Liver (tissue), 9 donors: ENCODE measurements around the gene CUX1. TPM values are rescaled to one million over a fixed set of nuclear protein-coding genes. Genes with fewer than 3 reads are reported as not detected.
"Not testable (repeated sequence)": the region's sequence is repeated elsewhere in the genome, so short reads cannot be mapped to it uniquely, and the experiment has no call there.

Experiments
- DNase-seq: peaks from one replicate; pipeline ENCODE4 v3.0.0-alpha.2; 2017; ENCODE audit warnings: low spot score
- H3K27ac ChIP-seq, 2 donors: one replicate each; pipeline ENCODE4 v1.7.0; 2013; ENCODE audit warnings: inconsistent platforms in 2 of 2, low read length in 2 of 2, control low read depth in 1 of 2, low read depth in 1 of 2, mild to moderate bottlenecking in 1 of 2
- H3K27me3 ChIP-seq, 4 donors: one replicate each; pipeline versions ENCODE4 v1.6.1 to v1.7.0; 2013; ENCODE audit warnings: low read length in 3 of 4, inconsistent platforms in 1 of 4, mild to moderate bottlenecking in 1 of 4, moderate library complexity in 1 of 4; ENCODE audit not compliant: control insufficient read depth in 4 of 4, insufficient read depth in 4 of 4
- H3K36me3 ChIP-seq, 4 donors: one replicate each; pipeline versions ENCODE4 v1.6.1 to v1.7.0; 2013; ENCODE audit warnings: low read length in 3 of 4, mild to moderate bottlenecking in 3 of 4, low read depth in 1 of 4, moderate library complexity in 1 of 4; ENCODE audit not compliant: control insufficient read depth in 4 of 4, insufficient read depth in 3 of 4
- H3K4me1 ChIP-seq, 4 donors: one replicate each; pipeline versions ENCODE4 v1.6.1 to v1.7.0; 2013; ENCODE audit warnings: low read length in 3 of 4, mild to moderate bottlenecking in 3 of 4, moderate library complexity in 1 of 4; ENCODE audit not compliant: control insufficient read depth in 4 of 4, insufficient read depth in 4 of 4
- H3K4me3 ChIP-seq, 3 donors: one replicate each; pipeline versions ENCODE4 v1.6.1 to v1.7.0; 2013; ENCODE audit warnings: low read length in 3 of 3, control low read depth in 1 of 3, low read depth in 1 of 3, mild to moderate bottlenecking in 1 of 3
- H3K9ac ChIP-seq, 2 donors: one replicate each; pipeline ENCODE4 v1.7.0; 2013; ENCODE audit warnings: low read length in 2 of 2, mild to moderate bottlenecking in 2 of 2, moderate library complexity in 2 of 2, control low read depth in 1 of 2, low read depth in 1 of 2
- H3K9me3 ChIP-seq, 4 donors: one replicate each; pipeline versions ENCODE4 v1.6.1 to v1.7.0; 2013; ENCODE audit warnings: low read length in 3 of 4; ENCODE audit not compliant: control insufficient read depth in 4 of 4
- ATF3 ChIP-seq: IDR thresholded peaks from 2 replicates; pipeline ENCODE4 v1.6.1; 2016; ENCODE audit warnings: antibody characterized with exemption
- EGR1 ChIP-seq, 2 donors: IDR thresholded peaks; 2 replicates each; pipeline ENCODE4 v1.6.1; 2016 to 2018; ENCODE audit warnings: antibody characterized with exemption in 2 of 2, low read depth in 2 of 2
- FOXA2 ChIP-seq: IDR thresholded peaks from 2 replicates; pipeline ENCODE4 v1.6.1; 2016; ENCODE audit warnings: antibody characterized with exemption
- GABPA ChIP-seq, 2 donors: IDR thresholded peaks in 1 of 2; conservative IDR thresholded peaks in 1 of 2; 2 replicates each; pipeline ENCODE4 v1.6.1; 2016; ENCODE audit warnings: antibody characterized with exemption in 2 of 2, mild to moderate bottlenecking in 1 of 2, moderate library complexity in 1 of 2
- HNF4G ChIP-seq: IDR thresholded peaks from 2 replicates; pipeline ENCODE4 v1.6.1; 2016; ENCODE audit warnings: antibody characterized with exemption
- NR2F2 ChIP-seq: IDR thresholded peaks from 2 replicates; pipeline ENCODE4 v1.6.1; 2016; ENCODE audit warnings: antibody characterized with exemption
- RAD21 ChIP-seq, 2 donors: IDR thresholded peaks; 2 replicates each; pipeline ENCODE4 v1.6.1; 2016; ENCODE audit warnings: antibody characterized with exemption in 2 of 2, mild to moderate bottlenecking in 2 of 2
- REST ChIP-seq: IDR thresholded peaks from 2 replicates; pipeline ENCODE4 v1.6.1; 2016; ENCODE audit warnings: antibody characterized with exemption, mild to moderate bottlenecking
- RXRA ChIP-seq, 2 donors: IDR thresholded peaks; 2 replicates each; pipeline ENCODE4 v1.6.1; 2017 to 2018; ENCODE audit warnings: antibody characterized with exemption in 2 of 2, mild to moderate bottlenecking in 1 of 2
- SP1 ChIP-seq: IDR thresholded peaks from 2 replicates; pipeline ENCODE4 v1.6.1; 2018; ENCODE audit warnings: antibody characterized with exemption, mild to moderate bottlenecking
- YY1 ChIP-seq: IDR thresholded peaks from 2 replicates; pipeline ENCODE4 v1.6.1; 2016; ENCODE audit warnings: antibody characterized with exemption, mild to moderate bottlenecking
- ZBTB33 ChIP-seq: IDR thresholded peaks from 2 replicates; pipeline ENCODE4 v1.6.1; 2016; ENCODE audit warnings: antibody characterized with exemption
- WGBS: extraction: QIAGEN DNeasy Blood & Tissue Kit; methylation state at CpG from one replicate; pipeline ENCODE4 v1.1.7; 2013; 5-methylcytosine and 5-hydroxymethylcytosine counted together
- polyA plus RNA-seq, 2 donors: library from polyadenylated mRNA; stranded (reverse) in 1 of 2; unstranded in 1 of 2; fragments of 200-250 nt in 1 of 2; fragments of >200 nt in 1 of 2; fragmentation: Nextera tagmentation in 1 of 2; extraction: Ambion mirVana in 1 of 2; gene quantifications; one replicate each; pipeline versions ENCODE4 v1.2.1 to v1.2.3, GENCODE V29; 2013 to 2015
- total RNA-seq, 2 donors: library from RNA; depleted of rRNA; stranded (reverse); fragments of >200 nt; gene quantifications; one replicate each; pipeline ENCODE4 v1.2.3, GENCODE V29; 2014
- donor health status: healthy.
- donor health status: healthy.
- donor health status: healthy.
- donor health status: healthy.
- donor health status: healthy.

Gene CUX1
- total and polyA plus RNA-seq, 4 donors, result 18.6 to 40.6 (median 21.4) TPM

GRCh38 chr7:101848208-101848951 lies 31.0 kb downstream of the CUX1 start (continued):
- TF ChIP-seq ZBTB33 (no peak), FOXA2 (no peak), NR2F2 (no peak), ATF3 (no peak)

GRCh38 chr7:101849314-101849713 lies 31.9 kb downstream of the CUX1 start:
- not testable (repeated sequence) for DNase-seq, H3K27me3 ChIP-seq

GRCh38 chr7:101852364-101852763 lies 34.9 kb downstream of the CUX1 start:
- H3K36me3 ChIP-seq, H3K4me3 ChIP-seq, H3K27me3 ChIP-seq, H3K9me3 ChIP-seq, DNase-seq, H3K9ac ChIP-seq, H3K27ac ChIP-seq: not testable (repeated sequence)
- H3K4me1 ChIP-seq, result peaks cover 1 to 15% (median 15%) of the 10 kb centered on the region in 4 donors
- WGBS, result 94% methylated on average over 5 of the region's 5 CpGs

More at GRCh38 chr7:101849314-101849713, 31.9 kb downstream of the CUX1 start:
- WGBS, result 100% methylated on average over 2 of the region's 2 CpGs
- H3K4me1 ChIP-seq, H3K36me3 ChIP-seq, H3K4me3 ChIP-seq, H3K27ac ChIP-seq, H3K9ac ChIP-seq, H3K9me3 ChIP-seq: not testable (repeated sequence)

GRCh38 chr7:101853684-101854083 lies 36.3 kb downstream of the CUX1 start:
- DNase-seq, result no peak
- 98% methylated on average over 7 of the region's 7 CpGs for WGBS
- Histone ChIP-seq H3K9me3 (no peaks in the 10 kb centered on the region), H3K4me3 (no peak overlapping the region), H3K4me1 (peaks cover 8 to 26% (median 24%) of the 10 kb centered on the region in 4 donors), H3K9ac (no peak overlapping the region), H3K27me3 (no peaks in the 10 kb centered on the region), H3K27ac (no peak overlapping the region), H3K36me3 (no peaks in the 10 kb centered on the region)
- TF ChIP-seq HNF4G, result no peak
- no peak for TF ChIP-seq FOXA2
- no peak for TF ChIP-seq REST
- no peak for TF ChIP-seq YY1
- no peak for TF ChIP-seq ATF3
- no peak for TF ChIP-seq EGR1 (IDR thresholded peaks at IDR 0.05; ENCODE audit: low read depth in 2 of 2)
- no peak for TF ChIP-seq GABPA (IDR thresholded peaks at IDR 0.05 in 1 of 2, conservative IDR thresholded peaks at IDR 0.05 in 1 of 2)
- no peak for TF ChIP-seq SP1
- no peak for TF ChIP-seq RAD21 (IDR thresholded peaks at IDR 0.05)
- no peak for TF ChIP-seq RXRA (IDR thresholded peaks at IDR 0.05)
- TF ChIP-seq ZBTB33, result no peak
